CD4-positive, alpha-beta T cell (primary cell): ENCODE data around the gene ELL3. TPM values are rescaled to one million over a fixed set of nuclear protein-coding genes. Genes with fewer than 3 reads are reported as not detected.
A peak's percentile ranks its signal among the peaks of the same experiment; 100 is the strongest.

Experiments
- ATAC-seq: fragments of 200-7000 bp; cut with Tn5 transposase; one replicate; pipeline ENCODE4 v1.10.0; 2022; ENCODE audit warnings: mild to moderate bottlenecking; ENCODE audit not compliant: poor library complexity
- CTCF ChIA-PET: fragments of 350-600 bp; sonication (Branson Sonifier 250); formaldehyde crosslinking; loops from one replicate; lab custom pipeline; 2021; ENCODE audit warnings: antibody characterized with exemption, inconsistent platforms; lab: Charles Lee
- POLR2A ChIA-PET: fragments of 350-600 bp; sonication (Branson Sonifier 250); formaldehyde crosslinking; loops from one replicate; lab custom pipeline; 2021; ENCODE audit warnings: antibody characterized with exemption, inconsistent platforms; lab: Charles Lee
- DNase-seq, 14 experiments: peaks; one replicate each; pipeline ENCODE4 v3.0.0-alpha.2; 2013 to 2020; ENCODE audit warnings: mixed read lengths in 2 of 14
- H3K27ac ChIP-seq, 2 donors: one replicate each; pipeline versions ENCODE4 v1.5.1 to v1.7.0; 2013; ENCODE audit warnings: low read length in 2 of 2, low read depth in 1 of 2, mild to moderate bottlenecking in 1 of 2
- H3K27me3 ChIP-seq, 2 experiments: 1 replicate in 1 of 2; 2 replicates in 1 of 2; pipeline versions ENCODE4 v1.6.1 to v1.7.0; 2013; ENCODE audit warnings: low read length in 2 of 2, control low read depth in 1 of 2, mild to moderate bottlenecking in 1 of 2, moderate library complexity in 1 of 2; ENCODE audit not compliant: insufficient read depth in 2 of 2, control insufficient read depth in 1 of 2
- H3K36me3 ChIP-seq: one replicate; pipeline ENCODE4 v1.6.1; 2013; ENCODE audit warnings: low read length, control low read depth; ENCODE audit not compliant: insufficient read depth
- H3K4me1 ChIP-seq: one replicate; pipeline ENCODE4 v1.6.1; 2013; ENCODE audit warnings: low read length, control low read depth; ENCODE audit not compliant: insufficient read depth
- H3K4me3 ChIP-seq: one replicate; pipeline ENCODE4 v1.5.1; 2013; ENCODE audit warnings: mild to moderate bottlenecking, low read length, moderate library complexity
- H3K9me3 ChIP-seq, 2 experiments: 1 replicate in 1 of 2; 2 replicates in 1 of 2; pipeline versions ENCODE4 v1.6.1 to v1.7.0; 2013; ENCODE audit warnings: low read length in 2 of 2, mild to moderate bottlenecking in 2 of 2, control low read depth in 1 of 2, moderate library complexity in 1 of 2; ENCODE audit not compliant: control insufficient read depth in 1 of 2, insufficient read depth in 1 of 2
- H3K27ac Mint-ChIP-seq: one replicate; pipeline ENCODE4 v1.8.0; 2020; ENCODE audit warnings: mixed read lengths
- H3K27me3 Mint-ChIP-seq: one replicate; pipeline ENCODE4 v1.8.0; 2021; ENCODE audit warnings: mixed read lengths
- H3K36me3 Mint-ChIP-seq: one replicate; pipeline ENCODE4 v1.8.0; 2021; ENCODE audit warnings: low read depth, mixed read lengths
- H3K4me1 Mint-ChIP-seq: one replicate; pipeline ENCODE4 v1.8.0; 2021; ENCODE audit warnings: low read depth, mixed read lengths
- H3K4me3 Mint-ChIP-seq: one replicate; pipeline ENCODE4 v1.8.0; 2020; ENCODE audit warnings: mild to moderate bottlenecking, mixed read lengths
- H3K9me3 Mint-ChIP-seq: one replicate; pipeline ENCODE4 v1.8.0; 2020; ENCODE audit warnings: mixed read lengths
- intact Hi-C, 2 experiments: fragments of 100-400 bp; cut with DNase I in 1 of 2; cut with micrococcal nuclease in 1 of 2; formaldehyde crosslinking; loops; one replicate each; pipeline versions ENCODE4 v1.15.1 to v1.9.0; 2023 to 2025; cut with DNase I, micrococcal nuclease
- total RNA-seq, 174 experiments: library from RNA in 2 of 174; stranded (reverse) in 2 of 174; gene quantifications; one replicate each; pipeline ENCODE4 v1.2.3 and lab custom pipeline; 2021 to 2026
- TF ChIP-seq, protein P1 (sequence below): fragments of 200-600 bp; IDR thresholded peaks from one replicate; pipeline ENCODE4 v1.8.0; 2022; ENCODE audit warnings: antibody characterized with exemption, mild to moderate bottlenecking

Gene ELL3
- total RNA-seq, 2 experiments from 2014 or later = 1.1 to 2.3 TPM

DNA sequence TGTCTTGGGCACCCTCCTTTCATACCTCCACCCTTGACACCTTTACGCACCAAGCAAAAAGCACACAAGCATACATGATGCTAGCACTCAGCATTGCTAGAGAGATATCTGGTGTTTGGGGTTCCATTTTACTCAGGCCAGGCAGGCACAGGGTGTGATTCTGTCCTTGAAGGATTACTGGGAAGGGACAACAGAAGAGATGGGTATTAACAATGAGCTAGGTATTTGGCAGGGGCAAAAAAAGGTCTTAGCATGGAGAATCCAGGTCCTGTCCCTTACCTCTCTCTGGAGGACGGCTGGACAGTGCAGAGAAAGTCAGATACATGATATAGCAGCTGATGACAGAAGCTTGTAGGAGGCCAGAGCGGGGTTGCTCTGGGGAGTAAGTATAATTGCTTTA lies 19.8 kb upstream of the ELL3 start:
- Histone ChIP-seq H3K4me1 (peaks cover 59% of the 10 kb centered on the region), H3K27ac (no peak overlapping the region), H3K27me3 (peaks cover 0 to 3% of the 10 kb centered on the region in 2 experiments), H3K36me3 (peaks cover 54% of the 10 kb centered on the region), H3K4me3 (no peak overlapping the region), H3K9me3 (peaks cover 0 to 4% of the 10 kb centered on the region in 2 experiments)
- ATAC-seq (no peak), DNase-seq (no peak)
- ChIA-PET CTCF (interaction anchor here (2.4 kb wide), 1 partner anchor 19 kb away, joined by 6 read pairs; the partner anchor contains the start of gene ELL3), POLR2A (interaction anchor here (1.5 to 6.8 kb wide), 2 partner anchors 20 to 28 kb away, joined by 6 to 48 read pairs; partner anchors contain the start of genes ELL3 and MFAP1)
- peaks cover 95% of the 10 kb centered on the region for H3K36me3 Mint-ChIP-seq
- TF ChIP-seq, protein P1, sequence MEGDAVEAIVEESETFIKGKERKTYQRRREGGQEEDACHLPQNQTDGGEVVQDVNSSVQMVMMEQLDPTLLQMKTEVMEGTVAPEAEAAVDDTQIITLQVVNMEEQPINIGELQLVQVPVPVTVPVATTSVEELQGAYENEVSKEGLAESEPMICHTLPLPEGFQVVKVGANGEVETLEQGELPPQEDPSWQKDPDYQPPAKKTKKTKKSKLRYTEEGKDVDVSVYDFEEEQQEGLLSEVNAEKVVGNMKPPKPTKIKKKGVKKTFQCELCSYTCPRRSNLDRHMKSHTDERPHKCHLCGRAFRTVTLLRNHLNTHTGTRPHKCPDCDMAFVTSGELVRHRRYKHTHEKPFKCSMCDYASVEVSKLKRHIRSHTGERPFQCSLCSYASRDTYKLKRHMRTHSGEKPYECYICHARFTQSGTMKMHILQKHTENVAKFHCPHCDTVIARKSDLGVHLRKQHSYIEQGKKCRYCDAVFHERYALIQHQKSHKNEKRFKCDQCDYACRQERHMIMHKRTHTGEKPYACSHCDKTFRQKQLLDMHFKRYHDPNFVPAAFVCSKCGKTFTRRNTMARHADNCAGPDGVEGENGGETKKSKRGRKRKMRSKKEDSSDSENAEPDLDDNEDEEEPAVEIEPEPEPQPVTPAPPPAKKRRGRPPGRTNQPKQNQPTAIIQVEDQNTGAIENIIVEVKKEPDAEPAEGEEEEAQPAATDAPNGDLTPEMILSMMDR = no peak
- H3K9me3 Mint-ChIP-seq = no peaks in the 10 kb centered on the region
- peak overlapping the region; percentile 68 for H3K4me3 Mint-ChIP-seq
- peak overlapping the region; percentile 99 for H3K27ac Mint-ChIP-seq
- no peaks in the 10 kb centered on the region for H3K27me3 Mint-ChIP-seq
- intact Hi-C loops = loop anchor here in 1 of 2 experiments (10.0 kb wide), 1 partner anchor 282 kb away; the partner anchor contains the start of gene MAP1A
- H3K4me1 Mint-ChIP-seq = peaks cover 94% of the 10 kb centered on the region

DNA sequence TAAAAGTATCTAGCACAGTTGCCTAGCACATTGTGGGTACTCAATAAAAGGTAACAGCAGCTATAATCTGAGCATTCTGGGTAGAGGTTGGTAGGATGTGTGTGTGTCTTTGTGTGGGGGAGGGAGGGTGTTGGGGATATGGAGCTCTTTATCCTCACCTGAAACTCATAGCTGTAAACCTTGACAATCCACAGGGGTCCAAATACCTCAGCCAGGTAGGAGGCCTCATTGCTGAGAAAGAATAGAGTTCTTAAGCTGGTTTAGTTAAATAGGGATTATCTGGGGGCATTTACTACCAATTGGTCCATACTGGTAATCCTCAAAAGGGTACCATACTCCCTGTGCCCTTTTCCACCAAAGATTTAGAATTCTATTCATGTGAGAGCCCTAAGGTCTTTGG lies 19.2 kb upstream of the ELL3 start:
- peaks cover 90% of the 10 kb centered on the region for H3K36me3 Mint-ChIP-seq
- intact Hi-C loops = loop anchor here in 1 of 2 experiments (10.0 kb wide), 1 partner anchor 281 kb away; the partner anchor contains the start of gene MAP1A
- H3K4me3 ChIP-seq = no peak overlapping the region
- H3K27ac ChIP-seq = no peak overlapping the region
- peaks cover 57% of the 10 kb centered on the region for H3K4me1 ChIP-seq
- peaks cover 91% of the 10 kb centered on the region for H3K4me1 Mint-ChIP-seq
- TF ChIP-seq, protein P1 = no peak
- H3K9me3 Mint-ChIP-seq = no peaks in the 10 kb centered on the region
- DNase-seq (no peak), ATAC-seq (no peak)
- peaks cover 0 to 3% of the 10 kb centered on the region in 2 experiments for H3K27me3 ChIP-seq
- no peaks in the 10 kb centered on the region for H3K27me3 Mint-ChIP-seq
- H3K4me3 Mint-ChIP-seq = peak overlapping the region; percentile 68
- H3K9me3 ChIP-seq = peaks cover 0 to 4% of the 10 kb centered on the region in 2 experiments
- ChIA-PET POLR2A (interaction anchor here (6.8 kb wide), 1 partner anchor 19 kb away, joined by 48 read pairs; the partner anchor contains the start of gene ELL3), CTCF (interaction anchor here (2.4 kb wide), 1 partner anchor 19 kb away, joined by 6 read pairs; the partner anchor contains the start of gene ELL3)
- peaks cover 54% of the 10 kb centered on the region for H3K36me3 ChIP-seq
- peak overlapping the region; percentile 99 for H3K27ac Mint-ChIP-seq

DNA sequence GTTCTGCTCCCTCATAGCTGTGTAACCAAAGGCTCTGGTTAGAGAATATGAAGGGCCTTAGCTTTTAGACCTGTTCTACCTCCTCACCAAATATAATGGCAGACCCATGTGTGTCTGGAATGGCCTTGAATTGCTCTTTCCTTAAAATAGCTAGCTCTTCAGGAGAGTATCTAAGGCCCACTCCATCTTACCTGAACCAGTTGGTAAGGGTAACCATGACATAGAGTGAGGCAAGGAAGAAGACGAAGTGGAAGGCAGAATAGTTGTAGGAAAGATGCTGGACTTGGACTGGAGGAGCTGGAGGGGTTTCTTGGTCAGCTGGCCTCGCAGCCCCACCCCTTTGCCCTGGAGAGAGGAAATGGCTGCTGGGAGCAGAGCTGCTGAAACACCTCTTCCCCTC lies 18.4 kb upstream of the ELL3 start:
- TF ChIP-seq, protein P1 = no peak
- H3K36me3 Mint-ChIP-seq = peaks cover 82% of the 10 kb centered on the region
- Histone ChIP-seq H3K27me3 (peaks cover 0 to 3% of the 10 kb centered on the region in 2 experiments), H3K4me3 (no peak overlapping the region), H3K27ac (peak overlapping the region in 1 of 2 donors; percentile 5), H3K9me3 (peaks cover 0 to 4% of the 10 kb centered on the region in 2 experiments), H3K4me1 (peaks cover 53% of the 10 kb centered on the region), H3K36me3 (peaks cover 54% of the 10 kb centered on the region)
- DNase-seq (no peak), ATAC-seq (no peak)
- H3K9me3 Mint-ChIP-seq = no peaks in the 10 kb centered on the region
- peak overlapping the region; percentile 99 for H3K27ac Mint-ChIP-seq
- H3K27me3 Mint-ChIP-seq = no peaks in the 10 kb centered on the region
- H3K4me1 Mint-ChIP-seq = peaks cover 85% of the 10 kb centered on the region
- H3K4me3 Mint-ChIP-seq = peak overlapping the region; percentile 99
- intact Hi-C loops = loop anchor here in 1 of 2 experiments (10.0 kb wide), 1 partner anchor 280 kb away; the partner anchor contains the start of gene MAP1A
- POLR2A ChIA-PET = interaction anchor here (1.0 to 6.8 kb wide), 6 partner anchors 18 to 742 kb away, joined by 3 to 48 read pairs (median 4); partner anchors contain the start of genes EIF3J, ELL3 and MFAP1
- CTCF ChIA-PET = interaction anchor here (2.4 kb wide), 1 partner anchor 18 kb away, joined by 6 read pairs; the partner anchor contains the start of gene ELL3
